Right atrium auricular region (tissue), 2 donors: ENCODE data around the gene ZBTB25. TPM values are rescaled to one million over a fixed set of nuclear protein-coding genes. Genes with fewer than 3 reads are reported as not detected.
"Not testable (repeated sequence)": the region's sequence is repeated elsewhere in the genome, so short reads cannot be mapped to it uniquely, and the experiment has no call there.

Experiments
- DNase-seq: peaks from one replicate; pipeline ENCODE4 v3.0.0-alpha.2; 2019; ENCODE audit warnings: low spot score
- H3K27ac ChIP-seq, 2 donors: fragments of 200-600 bp; sonication (generic); 1 replicate in 1 of 2; 2 replicates in 1 of 2; pipeline ENCODE4 v1.5.1; 2016 to 2019
- H3K27me3 ChIP-seq, 2 donors: fragments of 200-600 bp; sonication (generic); one replicate each; pipeline versions ENCODE4 v1.5.1 to v1.6.0; 2017 to 2019
- H3K36me3 ChIP-seq: fragments of 200-600 bp; sonication (generic); one replicate; pipeline ENCODE4 v1.5.1; 2016
- H3K4me1 ChIP-seq, 2 donors: fragments of 200-600 bp; sonication (generic); one replicate each; pipeline versions ENCODE4 v1.5.1 to v1.6.0; 2017 to 2019
- H3K4me3 ChIP-seq, 2 donors: fragments of 200-600 bp; sonication (generic); 1 replicate in 1 of 2; 2 replicates in 1 of 2; pipeline ENCODE4 v1.5.1; 2017 to 2019; ENCODE audit warnings: mild to moderate bottlenecking in 1 of 2, moderate library complexity in 1 of 2
- H3K9me3 ChIP-seq, 2 donors: fragments of 200-600 bp; sonication (generic); one replicate each; pipeline ENCODE4 v1.5.1; 2019
- CTCF ChIP-seq, 2 donors: fragments of 200-600 bp; sonication (generic); IDR thresholded peaks; one replicate each; pipeline ENCODE4 v1.5.1; 2019; ENCODE audit warnings: antibody characterized with exemption in 2 of 2
- total RNA-seq, 2 donors: library from RNA; depleted of rRNA; stranded (reverse); fragments of >200 nt; gene quantifications; one replicate each; pipeline ENCODE4 v1.1.0, GENCODE V29; 2016

Gene ZBTB25
- total RNA-seq, 2 donors from 2014 or later, result 5.0 to 9.2 TPM

GRCh38 chr14:64518229-64518628, 14.6 kb upstream of the ZBTB25 start:
- no peak overlapping the region for H3K27ac ChIP-seq
- no peak overlapping the region for H3K4me3 ChIP-seq
- peaks cover 0 to 15% of the 10 kb centered on the region in 2 donors for H3K4me1 ChIP-seq
- peaks cover 14% of the 10 kb centered on the region for H3K36me3 ChIP-seq
- no peaks in the 10 kb centered on the region for H3K27me3 ChIP-seq
- no peaks in the 10 kb centered on the region for H3K9me3 ChIP-seq
- no peak for TF ChIP-seq CTCF (IDR thresholded peaks at IDR 0.05)
- DNase-seq, result no peak

- H3K27ac ChIP-seq, H3K9me3 ChIP-seq, H3K36me3 ChIP-seq, DNase-seq, H3K27me3 ChIP-seq, H3K4me3 ChIP-seq: not testable (repeated sequence)
- H3K4me1 ChIP-seq, result peaks cover 0 to 19% of the 10 kb centered on the region in 2 donors
These were observed 14.0 kb upstream of the ZBTB25 start for GRCh38 chr14:64517667-64518066.

GRCh38 chr14:64516969-64517368, 13.3 kb upstream of the ZBTB25 start:
- Histone ChIP-seq H3K27ac (no peak overlapping the region), H3K4me3 (no peak overlapping the region), H3K36me3 (peaks cover 1% of the 10 kb centered on the region), H3K27me3 (no peaks in the 10 kb centered on the region), H3K4me1 (peaks cover 0 to 25% of the 10 kb centered on the region in 2 donors), H3K9me3 (no peaks in the 10 kb centered on the region)
- TF ChIP-seq CTCF (IDR thresholded peaks at IDR 0.05), result no peak
- DNase-seq, result no peak

GRCh38 chr14:64515053-64515452, 11.4 kb upstream of the ZBTB25 start:
- peaks cover 0 to 43% of the 10 kb centered on the region in 2 donors for H3K4me1 ChIP-seq
- DNase-seq, result no peak
- H3K27ac ChIP-seq, result no peak overlapping the region
- H3K36me3 ChIP-seq, result no peaks in the 10 kb centered on the region
- H3K27me3 ChIP-seq, result no peaks in the 10 kb centered on the region
- H3K4me3 ChIP-seq, result no peak overlapping the region
- H3K9me3 ChIP-seq, result no peaks in the 10 kb centered on the region
- TF ChIP-seq CTCF (IDR thresholded peaks at IDR 0.05), result no peak

GRCh38 chr14:64513271-64513670, 9.6 kb upstream of the ZBTB25 start:
- DNase-seq, result no peak
- no peak overlapping the region for H3K27ac ChIP-seq
- H3K4me3 ChIP-seq, result no peak overlapping the region
- TF ChIP-seq CTCF (IDR thresholded peaks at IDR 0.05), result no peak
- H3K4me1 ChIP-seq, result peaks cover 0 to 53% of the 10 kb centered on the region in 2 donors
- no peaks in the 10 kb centered on the region for H3K9me3 ChIP-seq
- no peaks in the 10 kb centered on the region for H3K27me3 ChIP-seq
- H3K36me3 ChIP-seq, result no peaks in the 10 kb centered on the region

GRCh38 chr14:64510825-64511671, 7.4 kb upstream of the ZBTB25 start:
- no peaks in the 10 kb centered on the region for H3K36me3 ChIP-seq
- H3K27me3 ChIP-seq, result no peaks in the 10 kb centered on the region
- peaks cover 0 to 75% of the 10 kb centered on the region in 2 donors for H3K4me1 ChIP-seq
- H3K27ac ChIP-seq, result no peak overlapping the region
- peak; percentile 76 for DNase-seq
- H3K9me3 ChIP-seq, result no peaks in the 10 kb centered on the region
- no peak overlapping the region for H3K4me3 ChIP-seq
- TF ChIP-seq CTCF (IDR thresholded peaks at IDR 0.05), result peak; percentile 80 to 96
